GM20431 (cell line): ENCODE measurements around the gene CNNM1.

Experiments
- in situ Hi-C: fragments of 300-500 bp; cut with MseI, MboI; formaldehyde crosslinking; loops from one replicate; pipeline ENCODE4 v1.15.0; 2020; ENCODE audit warnings: low sequenced_read_pairs; ENCODE audit not compliant: unreplicated experiment

Gene CNNM1

DNA sequence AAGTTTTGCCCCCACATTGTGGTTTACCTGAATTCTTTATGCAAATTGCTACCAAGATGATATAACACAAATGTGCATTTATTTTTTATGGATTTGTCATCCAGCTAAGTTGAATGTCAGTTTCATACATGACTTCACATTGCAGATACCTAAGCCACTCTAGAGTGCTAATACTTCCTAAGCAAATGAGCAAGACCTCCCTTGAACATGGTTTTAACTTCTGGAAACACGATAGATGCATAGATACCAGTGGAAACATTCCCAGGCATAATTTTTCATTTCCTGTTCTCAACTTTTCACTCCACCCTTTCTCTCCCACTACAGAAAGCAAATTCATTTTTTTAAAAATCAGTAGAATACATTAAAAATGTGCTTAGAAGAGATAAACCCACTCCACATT is 81.0 kb downstream of the CNNM1 start:
- in situ Hi-C loops, result no loop called here

- in situ Hi-C loops, result no loop called here
These were observed 81.7 kb downstream of the CNNM1 start for GRCh38 chr10:99410876-99411275.

DNA sequence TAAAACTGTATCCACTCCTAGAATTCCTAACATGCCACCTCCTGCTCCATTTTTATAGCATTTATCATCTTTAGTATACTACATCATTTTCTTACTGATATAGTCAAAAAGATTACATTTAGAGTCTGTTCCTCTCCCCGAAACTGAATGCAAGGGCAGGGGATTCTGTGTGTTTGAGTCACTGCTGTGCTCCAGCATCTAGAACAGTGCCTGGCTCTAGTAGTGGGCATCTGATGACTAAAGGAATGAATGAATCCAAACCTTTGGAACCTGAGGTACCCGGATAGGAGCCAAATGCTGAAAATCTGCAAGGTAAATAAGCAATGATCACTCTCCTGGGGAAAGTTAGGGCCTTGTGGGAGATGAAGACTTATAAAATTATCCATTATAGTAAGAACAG is 82.4 kb downstream of the CNNM1 start:
- in situ Hi-C loops, result no loop called here

- in situ Hi-C loops, result no loop called here
These were observed 82.9 kb downstream of the CNNM1 start for GRCh38 chr10:99412099-99412498.

DNA sequence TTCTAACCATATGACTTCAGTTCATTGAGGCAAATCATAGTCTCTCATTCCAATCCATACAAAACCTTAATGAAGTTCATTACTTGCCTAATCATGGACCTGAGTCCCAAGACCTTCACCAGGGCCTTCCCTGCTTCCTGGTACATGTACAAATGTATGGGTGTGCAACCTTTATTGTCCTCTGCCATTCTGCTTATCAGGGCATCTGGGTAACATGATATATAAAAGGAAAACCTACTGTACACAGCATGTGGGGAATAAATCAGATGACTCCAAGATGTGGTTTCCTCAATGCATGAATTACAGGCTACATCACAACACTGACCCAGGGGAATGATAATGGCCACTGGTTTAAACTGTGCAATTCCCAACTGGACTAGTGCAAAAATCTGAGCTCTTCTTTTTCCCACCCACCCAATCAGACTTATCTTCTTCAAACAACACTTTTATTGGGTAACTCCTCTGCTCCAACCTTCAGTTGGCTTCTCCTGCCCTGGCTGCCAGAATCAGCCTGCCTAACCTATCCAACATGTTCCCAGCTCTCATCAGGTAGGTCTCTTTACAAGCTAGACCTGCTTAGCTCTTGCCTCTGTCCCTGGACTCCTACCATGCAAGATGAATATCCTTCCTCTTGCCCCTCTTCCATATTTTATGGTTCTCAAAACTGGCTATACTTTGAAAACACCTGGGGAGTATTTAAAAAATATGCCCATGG is 89.9 kb downstream of the CNNM1 start:
- in situ Hi-C loops, result no loop called here

GRCh38 chr10:99419688-99420087 is 90.5 kb downstream of the CNNM1 start:
- in situ Hi-C loops, result no loop called here

DNA sequence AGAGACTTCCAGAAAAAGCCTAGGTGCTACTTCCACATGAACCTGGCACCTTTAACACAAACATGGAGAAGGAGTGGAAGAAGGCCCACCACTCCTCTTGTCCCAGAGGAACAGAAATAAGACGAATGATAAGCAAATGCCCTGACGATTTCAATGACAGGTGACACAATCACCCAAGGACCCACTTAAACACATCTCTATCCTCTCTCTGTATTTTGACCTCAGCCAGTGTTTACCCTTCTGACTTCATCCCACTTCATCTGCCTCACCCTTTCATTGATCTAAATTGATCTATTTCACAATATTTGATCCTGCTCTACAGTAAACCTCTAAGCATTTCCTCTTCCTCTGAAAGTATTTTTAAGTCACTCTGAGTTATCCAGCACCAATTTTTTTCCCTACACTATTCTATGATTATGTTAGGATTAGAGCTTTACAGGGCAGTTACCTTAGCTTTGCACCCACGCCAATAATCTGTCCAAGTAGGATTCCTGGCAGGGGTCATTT is 92.1 kb downstream of the CNNM1 start:
- in situ Hi-C loops, result no loop called here

DNA sequence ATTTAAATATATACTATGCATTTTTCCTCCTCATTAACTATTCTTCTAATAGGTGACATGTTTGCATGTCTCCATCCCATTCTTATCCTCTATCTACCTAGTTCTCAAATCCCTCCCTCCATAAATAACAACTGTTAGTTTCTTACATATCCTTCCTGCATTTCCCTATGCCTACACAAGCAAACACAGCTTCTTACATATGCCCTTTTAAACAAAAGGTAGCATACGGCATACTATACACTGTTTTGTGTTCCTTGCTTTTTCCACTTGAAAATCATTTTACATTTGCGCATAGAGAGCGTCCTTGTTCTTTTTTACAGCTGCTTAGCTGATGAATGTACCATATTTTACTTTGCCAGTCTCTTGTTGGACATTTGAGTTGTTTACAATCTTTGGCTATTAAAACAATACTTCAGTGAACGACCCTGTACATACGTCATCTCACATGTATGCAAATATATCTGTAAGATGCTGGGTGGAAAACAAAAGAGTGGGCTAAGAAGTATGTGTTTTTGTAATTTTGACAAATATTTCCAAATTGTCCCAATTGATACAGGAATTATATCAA is 93.5 kb downstream of the CNNM1 start:
- in situ Hi-C loops, result no loop called here

DNA sequence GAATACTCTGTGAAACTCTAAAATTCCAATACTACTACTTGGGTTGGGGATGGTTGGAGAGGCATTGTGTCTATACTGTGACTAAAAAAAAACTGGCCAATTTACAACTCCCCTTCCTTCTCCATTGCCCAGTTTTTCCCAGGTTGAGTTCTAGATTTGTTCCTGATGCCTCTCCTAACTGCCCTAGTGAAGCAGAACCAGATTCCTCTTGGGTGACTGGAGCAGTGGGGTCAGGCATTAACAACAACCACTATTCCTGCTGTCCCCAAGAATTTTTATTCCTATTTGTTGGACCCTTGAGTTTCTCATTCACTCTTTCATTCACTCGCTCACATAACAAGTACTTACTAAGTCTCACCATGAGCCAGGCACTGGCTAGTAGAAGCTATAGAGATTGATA is 95.5 kb downstream of the CNNM1 start:
- in situ Hi-C loops, result loop anchor here (25.0 kb wide), 1 partner anchor 288 kb away; no protein-coding TSS in a partner anchor

DNA sequence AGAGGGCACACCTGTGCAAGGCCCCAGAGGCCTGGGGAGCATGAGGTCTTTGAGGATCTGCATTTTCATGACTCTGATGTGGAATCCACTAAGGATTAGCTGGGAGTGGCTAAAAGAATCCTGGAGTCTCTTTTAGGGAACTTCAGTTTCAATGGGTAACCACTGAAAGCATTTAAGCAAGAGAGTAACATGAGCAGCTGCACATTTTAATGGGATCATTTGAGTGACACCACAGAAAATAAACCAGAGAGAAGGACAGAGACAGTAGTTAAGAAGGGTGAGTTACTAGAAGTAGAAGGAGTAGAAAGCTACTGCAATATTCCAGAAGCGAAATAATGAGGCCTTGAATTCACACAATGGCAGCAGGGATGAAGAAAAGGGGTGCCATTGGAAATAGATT is 96.0 kb downstream of the CNNM1 start:
- in situ Hi-C loops, result loop anchor here (25.0 kb wide), 1 partner anchor 287 kb away; no protein-coding TSS in a partner anchor

DNA sequence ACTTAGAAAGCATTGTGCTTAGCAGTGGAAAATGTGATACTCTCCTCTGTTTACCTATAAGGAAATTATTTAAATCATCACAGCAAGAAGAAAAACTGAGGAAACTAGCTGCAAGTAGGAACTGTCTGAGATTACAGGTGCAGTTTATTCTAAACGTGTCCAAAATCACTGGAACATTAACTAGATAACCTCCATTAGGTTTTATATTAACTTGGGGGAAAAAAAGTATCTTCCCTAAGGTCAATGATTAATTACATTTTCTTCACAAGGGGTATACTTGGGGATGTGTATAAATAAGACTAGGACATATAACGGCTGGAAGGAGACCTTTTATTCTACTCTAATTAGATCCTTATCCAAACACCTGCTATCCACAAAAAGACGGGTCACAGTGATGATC is 97.5 kb downstream of the CNNM1 start:
- in situ Hi-C loops, result loop anchor here (25.0 kb wide), 1 partner anchor 286 kb away; no protein-coding TSS in a partner anchor

DNA sequence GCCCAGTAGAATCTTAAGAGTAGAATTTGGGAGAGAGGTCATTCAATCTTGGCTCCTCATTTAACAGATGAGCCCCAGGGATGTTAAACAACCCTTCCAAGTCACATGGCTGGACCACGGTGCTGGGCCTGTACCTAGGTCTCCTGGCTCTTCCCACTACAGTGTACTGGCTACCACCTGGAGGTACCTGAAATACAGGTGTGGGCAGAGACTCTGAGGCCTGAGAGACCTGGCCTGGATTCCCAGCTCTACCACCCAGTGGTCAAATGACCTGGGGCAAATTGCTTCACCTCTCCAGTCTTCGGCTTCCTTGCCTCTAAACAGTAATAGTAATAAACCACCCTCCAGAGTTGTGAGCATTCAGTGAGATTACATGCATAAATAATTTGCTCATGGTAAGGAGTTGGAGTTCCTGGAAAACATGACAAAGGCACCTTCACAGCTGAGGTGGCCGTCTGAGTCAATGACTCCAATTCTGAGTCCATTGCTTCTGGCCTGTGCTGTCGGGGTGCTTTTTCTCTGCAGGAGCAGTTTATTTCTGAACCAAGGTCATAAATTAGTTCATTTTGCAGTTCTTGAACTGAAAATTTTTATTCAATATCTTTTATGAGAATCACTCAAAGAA is 98.5 kb downstream of the CNNM1 start:
- in situ Hi-C loops, result loop anchor here (25.0 kb wide), 1 partner anchor 285 kb away; no protein-coding TSS in a partner anchor

DNA sequence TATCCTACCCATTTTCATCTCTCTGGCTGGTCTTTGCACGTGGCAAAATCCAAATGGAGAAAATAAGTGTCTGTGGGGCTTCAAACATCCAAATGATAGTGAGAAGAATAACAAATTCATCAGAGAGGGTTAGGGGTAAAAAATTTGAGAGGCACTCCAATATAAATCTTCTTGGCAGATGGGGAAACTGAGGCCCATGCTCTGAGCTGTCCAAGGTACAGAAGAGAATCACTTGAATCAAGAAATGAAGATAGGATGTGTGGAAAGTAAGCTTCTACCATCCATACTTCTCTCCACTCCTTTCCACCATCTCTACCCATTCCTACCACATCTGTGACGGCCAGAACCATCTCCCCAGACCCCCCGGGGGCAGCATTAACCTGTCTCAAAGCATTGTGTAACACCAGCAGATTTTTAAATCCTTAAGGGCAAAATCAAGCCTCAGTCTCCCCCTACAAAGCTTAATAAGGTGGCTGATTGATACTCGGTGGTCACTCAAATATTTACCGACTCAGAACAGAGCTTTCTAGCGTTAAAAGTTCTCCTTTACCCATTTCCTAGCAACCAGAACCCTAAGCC is 100.5 kb downstream of the CNNM1 start:
- in situ Hi-C loops, result loop anchor here (10.0 to 25.0 kb wide), 2 partner anchors 185 to 283 kb away; no protein-coding TSS in a partner anchor

- in situ Hi-C loops, result loop anchor here (10.0 to 25.0 kb wide), 2 partner anchors 185 to 282 kb away; no protein-coding TSS in a partner anchor
These were observed 100.9 kb downstream of the CNNM1 start for GRCh38 chr10:99430116-99430450.

GRCh38 chr10:99430451-99431189 is 101.5 kb downstream of the CNNM1 start, which contains the start of gene GOT1:
Gene GOT1 (minus strand): TSS chr10:99430624. CDS start chr10:99430565, 59 bp downstream.
- in situ Hi-C loops, result loop anchor here (10.0 to 25.0 kb wide), 2 partner anchors 184 to 282 kb away; no protein-coding TSS in a partner anchor

DNA sequence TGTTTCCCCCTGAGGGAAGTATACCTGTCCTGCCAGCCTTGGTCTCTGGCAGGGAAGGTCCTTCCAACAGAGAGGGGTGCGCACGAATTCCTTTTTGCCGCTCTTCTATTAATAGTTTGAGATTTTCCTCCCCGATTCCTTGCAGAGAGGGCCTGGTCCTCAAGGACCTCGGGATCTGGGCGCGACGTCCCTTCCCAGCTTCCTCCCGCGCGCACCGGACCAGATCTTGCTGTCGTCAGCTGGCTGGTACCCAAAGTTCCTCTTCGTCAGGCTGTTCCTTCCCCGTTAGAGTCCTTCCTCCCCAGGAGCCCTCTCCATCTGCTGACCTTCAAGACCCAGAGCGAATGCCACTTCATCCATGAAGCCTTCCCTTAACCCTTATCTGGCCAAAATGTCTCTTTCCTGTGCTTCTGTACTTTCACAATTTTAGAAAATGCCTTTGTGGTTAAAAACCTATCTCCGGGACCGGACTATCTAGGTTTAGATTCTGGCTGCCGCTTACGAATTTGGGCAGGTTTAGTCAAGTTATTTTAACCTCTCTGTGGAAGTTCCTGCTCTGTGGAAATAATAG is 102.1 kb downstream of the CNNM1 start:
- in situ Hi-C loops, result loop anchor here (10.0 to 25.0 kb wide), 2 partner anchors 184 to 281 kb away; no protein-coding TSS in a partner anchor

- in situ Hi-C loops, result loop anchor here (10.0 to 25.0 kb wide), 2 partner anchors 183 to 280 kb away; no protein-coding TSS in a partner anchor
These were observed 102.9 kb downstream of the CNNM1 start for GRCh38 chr10:99432047-99432446.

GRCh38 chr10:99432881-99433280 is 103.7 kb downstream of the CNNM1 start:
- in situ Hi-C loops, result loop anchor here (10.0 to 25.0 kb wide), 2 partner anchors 182 to 279 kb away; no protein-coding TSS in a partner anchor

- in situ Hi-C loops, result loop anchor here (10.0 to 25.0 kb wide), 2 partner anchors 181 to 279 kb away; no protein-coding TSS in a partner anchor
These were observed 104.3 kb downstream of the CNNM1 start for GRCh38 chr10:99433378-99434020.
